ENCODE results near the gene SH2B3. TPM values are rescaled to one million over a fixed set of nuclear protein-coding genes. Genes with fewer than 3 reads are reported as not detected.
"Not testable (repeated sequence)": the region's sequence is repeated elsewhere in the genome, so short reads cannot be mapped to it uniquely, and the experiment has no call there.

Gene SH2B3
- total RNA-seq, 2 experiments from 2014 or later, result 40.7 to 44.5 TPM

- DNase-seq (no peak), ATAC-seq (ENCODE audit: low read depth) (no peak)
- no peaks in the 10 kb centered on the region for H3K9me3 Mint-ChIP-seq
- POLR2A ChIA-PET, result interaction anchor here (1.7 kb wide), 1 partner anchor 56 kb away, joined by 8 read pairs; no protein-coding TSS in a partner anchor
- no peaks in the 10 kb centered on the region for H3K36me3 Mint-ChIP-seq
- peaks cover 18% of the 10 kb centered on the region for H3K4me1 Mint-ChIP-seq
- peaks cover 6% of the 10 kb centered on the region for H3K27me3 Mint-ChIP-seq
- H3K27ac Mint-ChIP-seq, result no peak overlapping the region
- H3K4me3 Mint-ChIP-seq, result no peak overlapping the region
These were observed 10.2 kb upstream of the SH2B3 start for GRCh38 chr12:111395336-111396187.

- ATAC-seq (ENCODE audit: low read depth); H3K27me3 Mint-ChIP-seq; H3K36me3 Mint-ChIP-seq; DNase-seq; H3K4me3 Mint-ChIP-seq; H3K9me3 Mint-ChIP-seq: not testable (repeated sequence)
- H3K27ac Mint-ChIP-seq, result peak overlapping the region; percentile 15
- H3K4me1 Mint-ChIP-seq, result peaks cover 20% of the 10 kb centered on the region
- POLR2A ChIA-PET, result interaction anchor here (1.0 to 1.7 kb wide), 3 partner anchors 56 to 133 kb away, joined by 3 to 8 read pairs (median 3); no protein-coding TSS in a partner anchor
These were observed 9.5 kb upstream of the SH2B3 start for GRCh38 chr12:111396271-111396670.

DNA sequence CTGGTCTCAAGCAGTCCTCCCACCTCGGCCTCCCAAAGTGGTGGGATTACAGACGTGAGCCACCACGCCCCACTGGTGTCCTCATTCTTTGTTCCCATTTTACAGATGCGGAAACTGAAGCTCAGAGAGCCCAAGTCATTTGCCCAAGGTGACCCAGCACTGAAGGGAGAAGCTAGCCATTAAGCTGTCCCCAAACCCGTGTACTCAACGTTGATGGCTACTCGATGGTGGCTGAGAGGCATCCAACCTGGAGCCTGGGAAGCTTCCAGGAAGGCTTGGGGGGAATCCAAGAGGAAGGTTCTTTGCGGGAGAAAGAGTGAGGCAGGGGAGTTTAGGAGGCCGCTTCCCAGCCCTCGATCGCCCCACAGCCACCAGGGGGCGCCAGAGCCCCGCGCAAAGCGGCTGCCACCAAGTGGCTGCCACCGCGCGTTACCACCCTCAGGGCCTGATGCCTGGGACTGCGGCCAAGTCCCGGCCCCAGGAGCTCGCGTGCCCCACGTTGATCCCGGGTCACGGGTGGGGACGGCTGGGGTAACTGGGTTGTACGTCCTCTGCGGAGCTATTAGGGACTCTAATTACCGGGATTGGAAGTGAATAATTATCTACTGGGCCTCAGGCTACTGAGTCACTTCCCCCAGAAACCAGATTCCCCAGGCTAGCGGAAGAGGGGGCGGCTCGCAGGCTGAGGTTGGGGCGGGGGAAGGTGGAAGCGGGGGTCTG lies 8.8 kb upstream of the SH2B3 start:
- Mint-ChIP-seq H3K4me1 (peaks cover 20% of the 10 kb centered on the region), H3K4me3 (peak overlapping the region; percentile 83), H3K36me3 (no peaks in the 10 kb centered on the region), H3K27ac (peak overlapping the region; percentile 89), H3K9me3 (no peaks in the 10 kb centered on the region), H3K27me3 (peaks cover 6% of the 10 kb centered on the region)
- peak; percentile 90 for ATAC-seq (ENCODE audit: low read depth)
- POLR2A ChIA-PET, result interaction anchor here (0.6 to 1.7 kb wide), 6 partner anchors 38 to 202 kb away, joined by 3 to 8 read pairs (median 4); no protein-coding TSS in a partner anchor
- DNase-seq, result peak; percentile 96

- DNase-seq, result no peak
These were observed 7.2 kb upstream of the SH2B3 start for GRCh38 chr12:111398530-111398929.

GRCh38 chr12:111399741-111400404 lies 5.8 kb upstream of the SH2B3 start:
- not testable (repeated sequence) for H3K27me3 Mint-ChIP-seq; DNase-seq; ATAC-seq (ENCODE audit: low read depth); H3K4me3 Mint-ChIP-seq; H3K36me3 Mint-ChIP-seq; H3K9me3 Mint-ChIP-seq
- H3K27ac Mint-ChIP-seq, result peak overlapping the region; percentile 69
- peaks cover 40% of the 10 kb centered on the region for H3K4me1 Mint-ChIP-seq
- POLR2A ChIA-PET, result interaction anchor here (0.6 to 1.7 kb wide), 2 partner anchors 50 to 130 kb away, joined by 5 to 8 read pairs; no protein-coding TSS in a partner anchor

More at GRCh38 chr12:111398530-111398929, 7.2 kb upstream of the SH2B3 start:
- ATAC-seq (ENCODE audit: low read depth), result no peak
- H3K4me1 Mint-ChIP-seq, result peaks cover 29% of the 10 kb centered on the region
- H3K4me3 Mint-ChIP-seq, result no peak overlapping the region
- no peaks in the 10 kb centered on the region for H3K9me3 Mint-ChIP-seq
- no peak overlapping the region for H3K27ac Mint-ChIP-seq
- POLR2A ChIA-PET, result interaction anchor here (1.5 to 1.7 kb wide), 2 partner anchors 46 to 52 kb away, joined by 3 to 5 read pairs; no protein-coding TSS in a partner anchor
- no peaks in the 10 kb centered on the region for H3K36me3 Mint-ChIP-seq
- peaks cover 6% of the 10 kb centered on the region for H3K27me3 Mint-ChIP-seq

DNA sequence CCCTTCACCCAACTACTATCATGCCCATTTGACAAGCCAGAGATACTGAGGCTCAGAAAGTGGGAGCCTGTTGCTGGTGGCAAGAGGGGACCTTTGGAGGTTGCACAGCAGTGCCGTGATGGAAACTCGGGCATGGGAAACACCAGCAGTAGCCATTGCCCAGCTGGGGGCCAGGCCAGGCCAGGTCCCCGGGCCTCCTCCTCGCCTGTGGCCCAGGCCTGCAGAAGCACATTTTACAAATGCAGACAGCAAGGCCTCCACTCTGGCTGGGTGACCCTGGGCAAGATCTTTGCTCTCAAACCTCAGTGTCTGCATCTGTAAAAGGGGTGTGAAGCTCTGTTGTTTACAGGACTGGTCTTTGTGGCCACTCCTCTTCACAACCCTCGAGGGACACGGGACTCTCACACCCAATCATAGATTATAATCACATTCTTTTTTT lies 4.5 kb upstream of the SH2B3 start:
- H3K4me1 Mint-ChIP-seq, result peaks cover 40% of the 10 kb centered on the region
- no peak overlapping the region for H3K4me3 Mint-ChIP-seq
- no peak for ATAC-seq (ENCODE audit: low read depth)
- H3K27me3 Mint-ChIP-seq, result no peaks in the 10 kb centered on the region
- POLR2A ChIA-PET, result no interaction called here
- no peaks in the 10 kb centered on the region for H3K36me3 Mint-ChIP-seq
- no peaks in the 10 kb centered on the region for H3K9me3 Mint-ChIP-seq
- H3K27ac Mint-ChIP-seq, result no peak overlapping the region
- no peak for DNase-seq

DNA sequence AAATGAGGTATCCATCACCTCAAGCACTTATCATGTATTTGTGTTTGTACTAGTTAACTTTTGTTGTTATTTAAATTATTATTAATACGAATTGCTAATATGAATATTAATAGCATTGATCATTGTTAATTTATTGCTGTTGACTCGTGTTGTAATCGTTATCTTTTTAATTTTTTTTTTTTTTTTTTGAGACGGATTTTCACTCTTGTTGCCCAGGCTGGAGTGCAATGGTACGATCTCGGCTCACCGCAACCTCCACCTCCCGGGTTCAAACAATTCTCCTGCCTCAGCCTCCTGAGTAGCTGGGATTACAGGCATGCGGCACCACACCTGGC lies 3.3 kb upstream of the SH2B3 start:
- not testable (repeated sequence) for ATAC-seq (ENCODE audit: low read depth); DNase-seq; H3K9me3 Mint-ChIP-seq; H3K27me3 Mint-ChIP-seq; H3K36me3 Mint-ChIP-seq
- H3K27ac Mint-ChIP-seq, result peak overlapping the region; percentile 7
- H3K4me3 Mint-ChIP-seq, result peak overlapping the region; percentile 61
- POLR2A ChIA-PET, result interaction anchor here (3.6 kb wide), 1 partner anchor 49 kb away, joined by 30 read pairs; no protein-coding TSS in a partner anchor
- H3K4me1 Mint-ChIP-seq, result peaks cover 37% of the 10 kb centered on the region

- no peaks in the 10 kb centered on the region for H3K27me3 Mint-ChIP-seq
These were observed 1.2 kb upstream of the SH2B3 start for GRCh38 chr12:111404362-111405148.

DNA sequence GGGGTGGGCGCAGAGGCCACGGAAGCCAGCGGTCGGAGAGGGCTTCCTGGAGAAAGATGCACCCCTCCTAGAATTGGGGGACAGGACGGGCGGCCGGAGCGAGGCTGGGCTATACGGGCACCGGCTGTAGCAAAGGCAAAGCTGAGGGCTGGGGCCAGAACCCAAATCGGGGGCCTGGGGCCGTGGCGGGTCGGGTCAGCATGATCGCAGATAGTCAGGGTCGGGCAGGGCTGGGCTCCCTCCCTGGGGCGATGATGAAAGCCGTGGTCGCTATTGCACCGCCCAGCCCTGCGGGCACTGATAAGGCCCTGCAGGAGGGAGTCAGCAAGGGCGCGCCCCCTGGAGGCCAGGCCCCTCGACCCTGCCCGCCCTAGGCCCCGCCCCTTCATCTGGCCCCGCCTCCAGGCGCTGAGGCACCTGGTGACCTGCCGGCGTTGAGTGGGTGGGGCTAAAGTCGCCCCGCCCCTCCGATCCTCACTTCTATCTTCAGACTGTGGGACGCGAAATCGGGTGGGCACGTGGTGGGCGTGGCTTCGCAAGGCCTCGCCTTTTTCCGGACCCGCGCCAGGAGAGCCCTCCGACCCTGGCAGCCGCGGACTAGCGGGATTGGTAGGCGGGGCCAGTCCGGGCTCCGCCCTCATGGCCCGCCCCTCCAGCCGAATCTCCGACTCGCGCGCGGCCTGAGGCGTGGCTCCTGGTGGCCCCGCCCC lies 419 bp upstream of the SH2B3 start:
- Mint-ChIP-seq H3K4me1 (peaks cover 45% of the 10 kb centered on the region), H3K4me3 (peak overlapping the region; percentile 95), H3K27ac (peak overlapping the region; percentile 94), H3K27me3 (no peaks in the 10 kb centered on the region), H3K9me3 (no peaks in the 10 kb centered on the region), H3K36me3 (peaks cover 2% of the 10 kb centered on the region)
- DNase-seq (peak; percentile 100), ATAC-seq (ENCODE audit: low read depth) (peak; percentile 78)
- POLR2A ChIA-PET, result interaction anchor here (0.6 to 11.5 kb wide), 8 partner anchors 23 to 979 kb away, joined by 3 to 150 read pairs (median 20); partner anchors contain the start of genes ACAD10 and BRAP

More at GRCh38 chr12:111404362-111405148, 1.2 kb upstream of the SH2B3 start:
- Mint-ChIP-seq H3K4me3 (peak overlapping the region; percentile 95), H3K36me3 (peaks cover 2% of the 10 kb centered on the region), H3K27ac (peak overlapping the region; percentile 94), H3K4me1 (peaks cover 44% of the 10 kb centered on the region), H3K9me3 (no peaks in the 10 kb centered on the region)
- ATAC-seq (ENCODE audit: low read depth) (no peak), DNase-seq (no peak)
- POLR2A ChIA-PET, result interaction anchor here (0.6 to 11.5 kb wide), 8 partner anchors 24 to 980 kb away, joined by 3 to 150 read pairs (median 20); partner anchors contain the start of genes ACAD10 and BRAP

DNA sequence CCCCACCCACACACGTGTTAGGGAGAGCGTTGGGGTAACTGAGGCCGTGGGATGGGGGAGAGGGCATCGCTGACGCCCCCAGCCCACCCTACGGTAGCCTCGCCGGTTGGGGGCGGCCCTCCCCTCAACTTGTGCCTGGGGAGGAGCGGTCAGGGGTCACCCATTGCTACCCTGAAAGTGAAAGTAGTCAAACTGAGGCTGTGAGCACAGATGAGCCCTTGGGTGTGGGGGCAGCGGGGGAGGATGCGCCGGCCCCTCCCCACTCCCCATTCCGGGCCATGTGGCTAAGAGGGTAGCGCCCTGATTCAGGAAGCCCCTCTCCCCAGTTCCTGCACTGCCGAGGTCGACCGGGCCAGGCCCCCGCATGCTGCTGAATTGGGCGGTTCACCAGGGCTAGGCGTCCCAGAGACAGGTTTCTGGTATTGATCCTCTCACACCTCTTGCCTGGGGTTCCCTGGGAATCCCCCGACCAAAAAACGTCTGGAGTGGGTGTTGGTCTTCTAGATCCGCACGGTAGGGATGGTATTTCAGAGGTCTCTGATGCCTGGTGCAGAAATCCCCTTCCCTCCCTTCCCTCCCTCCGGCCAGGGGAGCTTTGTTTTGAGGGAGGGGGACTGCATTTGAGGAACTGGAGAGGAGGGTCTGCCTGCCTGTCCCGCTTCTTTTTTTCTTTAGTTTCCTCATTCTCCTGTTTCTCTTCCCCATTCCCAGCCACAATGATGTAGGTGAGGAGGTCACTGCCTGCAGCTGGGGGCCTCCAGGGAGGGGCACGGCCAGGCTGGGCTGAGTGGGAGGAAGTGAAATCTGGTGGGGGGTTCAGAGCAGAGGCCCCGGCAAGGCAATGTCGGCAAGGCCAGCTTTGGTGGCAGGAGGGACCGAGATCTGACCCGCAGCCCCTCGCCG lies 1.0 kb downstream of the SH2B3 start:
- H3K9me3 Mint-ChIP-seq, result no peaks in the 10 kb centered on the region
- POLR2A ChIA-PET, result interaction anchor here (0.6 to 11.5 kb wide), 5 partner anchors 15 to 45 kb away, joined by 3 to 150 read pairs (median 52); no protein-coding TSS in a partner anchor
- peak overlapping the region; percentile 93 for H3K27ac Mint-ChIP-seq
- ATAC-seq (ENCODE audit: low read depth) (no peak), DNase-seq (peak; percentile 62)
- peak overlapping the region; percentile 97 for H3K4me3 Mint-ChIP-seq
- H3K27me3 Mint-ChIP-seq, result no peaks in the 10 kb centered on the region
- peaks cover 52% of the 10 kb centered on the region for H3K4me1 Mint-ChIP-seq
- peaks cover 2% of the 10 kb centered on the region for H3K36me3 Mint-ChIP-seq
